NCI-H1694 (cell line): Measurements from ENCODE around the gene RPTN.
A peak's percentile ranks its signal among the peaks of the same experiment; 100 is the strongest.

Experiments used
- DNase-seq: peaks from one replicate; lab custom pipeline; 2025; lab: John Stamatoyannopoulos, UW

The RPTN gene, protein sequence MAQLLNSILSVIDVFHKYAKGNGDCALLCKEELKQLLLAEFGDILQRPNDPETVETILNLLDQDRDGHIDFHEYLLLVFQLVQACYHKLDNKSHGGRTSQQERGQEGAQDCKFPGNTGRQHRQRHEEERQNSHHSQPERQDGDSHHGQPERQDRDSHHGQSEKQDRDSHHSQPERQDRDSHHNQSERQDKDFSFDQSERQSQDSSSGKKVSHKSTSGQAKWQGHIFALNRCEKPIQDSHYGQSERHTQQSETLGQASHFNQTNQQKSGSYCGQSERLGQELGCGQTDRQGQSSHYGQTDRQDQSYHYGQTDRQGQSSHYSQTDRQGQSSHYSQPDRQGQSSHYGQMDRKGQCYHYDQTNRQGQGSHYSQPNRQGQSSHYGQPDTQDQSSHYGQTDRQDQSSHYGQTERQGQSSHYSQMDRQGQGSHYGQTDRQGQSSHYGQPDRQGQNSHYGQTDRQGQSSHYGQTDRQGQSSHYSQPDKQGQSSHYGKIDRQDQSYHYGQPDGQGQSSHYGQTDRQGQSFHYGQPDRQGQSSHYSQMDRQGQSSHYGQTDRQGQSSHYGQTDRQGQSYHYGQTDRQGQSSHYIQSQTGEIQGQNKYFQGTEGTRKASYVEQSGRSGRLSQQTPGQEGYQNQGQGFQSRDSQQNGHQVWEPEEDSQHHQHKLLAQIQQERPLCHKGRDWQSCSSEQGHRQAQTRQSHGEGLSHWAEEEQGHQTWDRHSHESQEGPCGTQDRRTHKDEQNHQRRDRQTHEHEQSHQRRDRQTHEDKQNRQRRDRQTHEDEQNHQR

DNA sequence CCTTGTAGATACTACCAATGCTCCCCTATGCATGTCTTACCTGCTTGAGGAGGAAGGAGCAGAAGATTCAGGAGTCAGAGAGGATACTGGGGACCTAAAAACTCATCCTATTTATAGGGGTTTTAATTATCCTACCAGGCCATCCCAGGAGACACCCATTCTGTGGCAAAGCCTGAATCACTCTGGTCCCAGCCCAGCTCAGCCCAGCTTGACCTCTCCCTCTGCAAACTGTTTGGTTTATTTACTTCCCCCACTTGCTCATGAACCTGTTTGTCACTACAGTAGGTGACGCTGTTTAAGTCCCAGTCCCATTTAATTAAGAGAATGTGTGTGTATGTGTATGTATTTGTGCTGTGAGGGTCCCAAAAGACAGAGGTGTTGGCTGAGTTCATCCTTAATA, at the start of gene RPTN:
Gene RPTN (minus strand): TSS at position 85 of the 400 bp plus-strand sequence. CDS start 1,339 bp downstream, outside the sequence.
- DNase-seq: no peak

DNA sequence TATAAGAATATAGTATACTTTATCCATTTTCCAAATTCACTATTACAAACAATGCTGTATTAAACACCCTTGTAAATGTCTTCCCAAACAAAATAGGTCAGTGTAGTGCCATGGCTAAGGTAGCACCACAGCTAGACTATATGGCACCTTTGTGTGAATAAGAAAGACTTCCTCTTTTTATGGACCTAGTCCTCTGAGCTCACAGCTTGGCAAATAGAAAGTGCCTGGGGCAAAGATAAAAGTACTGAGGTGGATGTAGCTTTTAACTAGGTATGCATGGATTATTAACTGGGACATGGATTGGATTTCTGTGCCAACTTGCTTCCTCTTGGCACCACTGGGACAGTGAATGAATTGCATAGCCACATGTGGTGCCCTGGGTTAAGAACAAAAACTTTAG, 40.0 kb upstream of the RPTN start:
- DNase-seq: no peak

DNA sequence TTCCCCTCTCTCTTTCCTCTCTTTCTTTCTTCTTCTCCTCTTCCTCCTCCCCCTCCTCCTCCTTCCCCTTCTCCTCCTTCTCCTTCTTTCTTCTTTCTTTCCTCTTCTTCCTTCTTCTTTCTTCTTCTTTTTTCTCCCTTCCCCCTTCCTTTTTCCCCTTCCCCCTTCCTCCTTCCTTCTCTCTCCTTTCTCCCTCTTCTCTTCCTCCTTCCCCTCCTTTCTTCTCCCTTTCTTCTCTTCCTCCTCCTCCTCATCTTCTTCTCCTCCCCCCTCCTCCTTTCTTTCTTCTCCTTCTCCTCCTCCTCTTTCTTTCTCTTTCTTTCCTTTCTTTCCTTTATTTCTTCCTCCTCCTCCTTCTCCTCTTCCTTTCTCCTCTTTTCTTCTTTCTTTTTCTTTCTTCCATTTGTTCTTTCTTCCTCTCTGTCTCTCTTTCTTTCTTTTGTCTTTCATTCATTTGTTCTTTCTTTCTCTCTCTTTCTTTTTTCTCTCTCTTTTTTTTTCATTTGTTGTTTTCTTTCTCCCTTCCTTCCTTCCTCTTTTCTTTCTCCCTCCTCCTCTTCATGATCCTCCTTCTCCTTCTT, 38.4 kb upstream of the RPTN start:
- no peak for DNase-seq

DNA sequence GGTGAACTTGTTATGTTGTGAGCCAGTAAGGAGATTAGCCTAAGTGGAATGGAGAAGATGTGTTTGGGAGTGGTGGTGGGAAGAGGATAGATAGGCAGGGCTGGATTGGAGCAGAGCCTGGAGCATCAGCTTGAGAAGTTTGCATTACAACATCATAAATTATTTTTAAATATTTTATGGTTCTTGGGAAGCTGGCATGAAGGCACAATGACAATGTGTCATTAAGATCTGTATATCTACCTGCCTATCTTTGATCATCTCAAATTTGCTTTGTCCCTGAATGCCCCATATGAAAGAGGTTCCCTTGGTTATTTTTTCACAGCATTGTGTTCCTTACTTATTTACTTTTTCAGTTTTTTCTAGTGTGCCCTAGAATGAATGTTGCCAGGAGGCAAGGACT, 32.7 kb upstream of the RPTN start:
- no peak for DNase-seq

DNA sequence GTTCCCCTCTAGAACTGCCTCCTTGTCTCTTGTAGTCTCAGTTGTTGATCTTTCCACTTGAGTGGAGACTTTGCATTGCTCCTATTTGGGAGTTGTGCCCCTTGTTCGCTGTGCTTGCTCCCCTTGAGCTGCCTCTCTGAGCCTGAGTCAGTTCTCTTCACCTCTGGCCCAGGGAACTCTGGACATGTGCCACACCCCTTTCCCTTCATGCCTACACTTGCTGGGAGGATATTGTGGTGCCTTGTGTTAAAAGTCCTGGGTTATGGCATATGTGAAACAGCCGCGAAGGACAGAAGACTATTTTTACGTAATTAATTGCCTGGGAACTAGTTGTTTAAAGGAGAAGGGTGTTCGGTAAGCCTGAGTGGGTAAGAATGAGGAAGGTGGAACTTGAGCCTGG, 32.2 kb upstream of the RPTN start:
- no peak for DNase-seq

DNA sequence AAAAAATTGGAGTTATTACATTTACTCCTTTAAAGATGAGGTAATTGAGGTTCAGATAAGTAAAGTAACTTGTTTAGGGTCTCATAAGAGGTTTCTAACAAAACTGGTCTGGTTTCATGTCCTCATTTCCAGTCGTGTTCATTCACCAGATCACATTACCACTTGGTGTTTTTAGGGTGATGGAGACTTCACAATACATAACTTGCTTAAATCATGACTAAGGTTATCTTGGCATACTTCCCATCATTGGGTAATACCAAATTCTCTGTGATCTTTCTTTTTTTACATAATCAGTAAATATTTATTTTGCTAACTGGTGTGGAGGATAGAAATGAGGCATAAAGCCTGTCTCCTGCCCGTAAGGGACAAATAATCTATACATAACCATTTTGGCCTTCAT, 31.6 kb upstream of the RPTN start:
- DNase-seq: no peak

DNA sequence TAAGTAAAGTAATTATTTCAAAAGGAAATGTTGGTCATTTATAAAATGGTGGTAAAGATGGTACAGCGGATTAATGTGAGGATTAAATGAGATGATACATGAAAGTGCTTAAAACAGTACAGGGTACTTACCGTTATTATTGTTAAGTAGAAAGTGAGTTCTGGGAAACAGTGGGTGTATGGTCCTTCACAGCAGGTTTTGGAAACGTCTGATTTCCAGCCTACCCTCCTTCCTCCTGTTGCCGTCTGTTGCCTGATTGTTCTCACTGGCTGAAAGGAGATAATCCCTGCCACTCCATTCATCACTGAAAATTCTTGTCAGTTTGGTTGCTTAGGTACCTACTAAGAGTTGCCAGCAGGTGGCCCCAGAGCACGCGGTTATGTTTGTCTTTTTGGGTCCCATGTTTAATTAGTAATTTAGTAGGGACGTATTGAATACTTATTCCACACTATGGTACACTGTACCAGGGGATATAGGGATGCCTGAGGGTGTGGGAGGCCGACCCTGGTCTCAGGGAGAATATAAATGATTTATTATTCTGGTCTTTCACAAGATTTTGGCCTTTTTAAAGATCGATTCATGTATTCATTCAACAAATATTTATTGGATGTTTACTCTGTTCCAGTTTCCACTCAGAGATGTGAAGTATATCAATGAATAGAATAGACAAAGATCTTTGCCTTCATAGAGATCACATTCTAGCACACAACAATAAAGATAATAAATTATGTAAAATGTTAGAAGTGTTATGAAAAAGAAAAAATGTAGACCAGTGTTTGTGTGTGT, 30.8 kb upstream of the RPTN start:
- peak; percentile 81 for DNase-seq

DNA sequence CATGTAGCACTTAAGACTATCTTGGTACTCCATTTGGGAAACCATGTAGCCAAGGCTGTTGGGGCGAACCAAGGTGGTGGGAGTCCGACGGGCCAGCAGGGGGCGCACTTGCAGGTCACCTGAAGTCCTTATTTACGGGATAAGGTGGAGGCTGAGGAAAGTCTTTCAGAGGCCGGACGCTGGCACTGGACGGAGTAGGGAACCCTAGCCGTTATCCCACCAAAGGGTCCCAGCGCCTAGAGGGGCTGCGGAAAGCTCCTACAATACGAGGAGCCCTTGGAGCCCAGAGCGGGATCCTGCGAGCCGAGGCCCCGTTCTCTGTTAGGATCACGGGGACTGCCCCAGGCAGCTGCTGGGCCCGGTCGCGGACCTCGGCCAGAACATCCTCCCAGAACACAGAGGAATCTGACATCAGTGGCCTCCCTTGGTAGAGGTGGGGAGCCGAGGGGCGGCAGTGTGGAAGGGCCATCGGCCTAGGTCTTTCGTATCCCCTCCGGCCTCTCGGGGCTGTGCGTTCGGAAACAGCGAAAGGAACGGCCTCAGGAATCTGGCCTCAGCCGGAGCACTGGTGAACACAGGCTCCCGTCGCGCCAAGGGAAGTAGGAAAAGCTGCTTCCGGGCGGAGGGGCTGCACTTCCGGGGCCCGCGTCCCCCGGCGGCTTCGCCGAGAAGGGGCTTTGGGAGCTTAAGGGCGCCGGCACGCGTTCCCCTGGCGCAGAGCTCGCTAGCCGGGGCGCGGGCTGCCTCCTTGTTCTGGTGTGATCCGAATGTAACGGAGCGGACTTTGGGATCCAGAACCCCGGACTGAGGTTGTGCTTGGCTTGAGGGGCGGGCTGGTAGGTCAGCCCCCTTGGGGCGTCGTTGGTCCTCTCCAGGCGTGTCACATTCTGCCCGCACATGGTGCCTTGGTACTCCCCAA, 29.9 kb upstream of the RPTN start:
- DNase-seq: no peak

DNA sequence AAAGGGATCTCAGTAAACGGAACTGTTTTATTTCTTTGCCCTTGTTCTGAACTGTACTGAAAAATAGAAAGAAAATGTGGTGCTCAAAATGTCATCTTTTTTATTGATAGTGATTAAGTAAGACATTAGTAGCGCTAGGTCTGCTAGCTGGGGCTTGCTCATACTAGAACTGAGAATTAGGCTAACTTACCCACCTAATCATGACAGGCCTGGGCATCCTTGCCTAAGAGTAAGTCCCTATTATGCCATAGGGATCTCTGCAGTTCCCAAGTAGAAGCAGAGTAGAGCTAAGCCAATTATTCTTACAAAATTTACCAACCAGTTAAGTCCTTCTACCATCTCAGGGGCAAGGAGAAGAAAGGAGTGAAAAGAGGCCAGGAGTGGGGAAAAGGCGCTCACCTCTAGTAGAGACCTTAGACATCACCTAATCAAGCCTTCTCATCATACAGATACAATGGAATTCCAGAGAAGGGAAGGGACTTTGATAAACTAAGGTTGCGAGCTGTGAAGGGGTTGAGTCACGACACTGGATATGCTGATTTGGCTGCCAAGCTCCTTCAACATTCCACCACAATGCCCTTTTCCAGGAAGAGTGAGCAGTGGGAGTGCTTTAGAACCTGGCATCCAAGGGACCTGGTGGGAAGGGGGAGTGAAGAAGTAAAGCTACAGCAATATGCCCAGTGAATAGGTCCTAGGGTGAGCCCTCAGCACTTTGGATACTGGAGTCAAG, 27.7 kb upstream of the RPTN start:
- DNase-seq: no peak

DNA sequence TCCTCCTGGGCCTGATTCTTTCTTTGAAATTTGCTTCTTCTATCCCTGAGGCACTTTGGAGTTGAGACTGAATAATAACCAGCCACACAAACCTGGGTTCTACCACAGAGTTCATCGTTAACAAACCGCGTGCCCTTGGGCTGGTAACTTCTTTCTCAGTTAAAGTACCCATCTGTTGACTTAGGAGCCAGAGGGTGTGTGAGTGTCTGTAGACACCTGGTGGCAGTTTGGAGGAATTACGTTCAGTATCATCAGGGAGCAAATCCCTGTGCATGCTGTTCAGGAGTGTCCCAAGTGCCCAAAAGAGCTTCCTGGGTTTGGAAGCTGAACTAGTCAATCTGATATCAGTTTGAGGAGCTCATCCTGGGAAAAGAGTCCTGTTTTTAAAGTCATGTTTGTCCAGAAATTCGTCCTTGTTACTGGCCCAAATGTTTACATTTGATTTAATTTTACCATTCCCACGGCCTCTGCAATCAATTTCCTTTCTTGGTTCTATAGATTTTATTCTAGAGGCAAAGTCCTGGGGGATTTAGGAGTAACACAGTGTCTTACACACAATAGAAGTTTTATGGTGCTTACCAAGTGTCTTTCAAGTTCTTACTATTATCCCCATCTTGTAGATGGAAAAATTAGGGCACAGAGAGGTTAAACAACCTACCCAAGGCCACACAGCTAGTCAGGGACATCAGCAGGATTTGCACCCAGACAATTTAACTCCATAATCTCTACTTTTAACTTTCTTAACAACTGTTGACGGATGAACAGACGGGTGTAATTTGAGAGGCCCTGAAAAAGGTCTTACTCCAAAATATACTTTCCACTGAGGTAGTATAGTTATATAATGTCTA, 26.7 kb upstream of the RPTN start:
- DNase-seq: peak; percentile 70

DNA sequence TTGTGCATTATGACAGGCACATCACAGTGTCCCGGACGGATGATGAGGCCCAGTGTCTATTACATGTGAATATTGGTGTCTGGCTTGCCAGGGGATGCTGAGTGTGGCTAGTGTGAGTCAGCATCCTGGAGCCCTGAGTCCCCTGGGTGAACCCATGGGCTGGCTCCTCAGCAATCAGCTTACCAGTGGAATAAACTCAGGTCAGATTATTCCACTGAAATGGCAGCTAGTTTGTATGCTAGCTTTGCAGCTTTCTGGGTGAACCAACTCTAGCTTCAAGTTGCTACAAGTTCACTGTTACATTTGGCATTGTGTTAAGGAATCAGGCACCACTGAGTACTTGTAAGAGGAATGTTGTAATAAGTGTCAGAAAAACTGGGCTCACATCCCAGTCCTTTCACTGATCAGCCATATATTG, 23.9 kb upstream of the RPTN start:
- no peak for DNase-seq

DNA sequence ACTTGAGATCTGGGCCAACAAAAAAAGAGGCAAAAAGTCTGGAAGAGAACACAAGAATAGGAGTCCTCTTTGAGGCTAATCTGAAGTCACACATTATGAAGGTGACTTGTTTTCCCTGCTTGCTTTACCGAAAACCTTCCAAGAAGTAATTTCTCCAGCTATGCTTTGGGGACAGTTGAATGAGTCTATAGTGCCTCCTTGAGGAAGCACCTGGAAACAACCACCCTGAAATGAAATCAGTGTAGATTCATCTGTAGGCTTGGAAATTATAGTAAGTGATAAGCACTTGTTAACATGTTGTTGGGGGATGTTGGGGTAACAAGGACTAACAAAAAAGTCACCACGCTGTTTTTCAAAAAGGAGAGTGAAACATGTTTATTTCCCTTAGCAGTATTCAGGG, 23.4 kb upstream of the RPTN start:
- peak; percentile 57 for DNase-seq

DNA sequence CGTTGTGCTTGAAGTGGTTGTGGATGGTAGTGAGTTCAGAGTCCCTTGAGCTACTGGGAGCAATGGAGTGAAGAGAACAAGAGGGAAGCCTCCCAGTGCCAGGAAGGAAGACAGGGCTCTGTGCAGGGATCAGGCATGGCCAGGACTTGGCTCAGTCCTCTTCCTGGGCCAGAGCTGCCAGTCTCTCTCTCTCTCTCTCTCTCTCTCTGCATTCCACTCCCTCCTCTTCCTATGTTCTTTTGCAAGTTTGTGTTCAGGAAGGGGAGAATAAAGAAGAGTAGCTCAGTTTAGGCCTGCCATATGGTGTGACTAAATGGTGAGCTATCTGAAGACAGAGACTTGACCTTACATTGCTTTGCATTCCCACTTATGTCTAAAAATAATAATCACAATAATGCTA, 20.5 kb upstream of the RPTN start:
- DNase-seq: no peak

DNA sequence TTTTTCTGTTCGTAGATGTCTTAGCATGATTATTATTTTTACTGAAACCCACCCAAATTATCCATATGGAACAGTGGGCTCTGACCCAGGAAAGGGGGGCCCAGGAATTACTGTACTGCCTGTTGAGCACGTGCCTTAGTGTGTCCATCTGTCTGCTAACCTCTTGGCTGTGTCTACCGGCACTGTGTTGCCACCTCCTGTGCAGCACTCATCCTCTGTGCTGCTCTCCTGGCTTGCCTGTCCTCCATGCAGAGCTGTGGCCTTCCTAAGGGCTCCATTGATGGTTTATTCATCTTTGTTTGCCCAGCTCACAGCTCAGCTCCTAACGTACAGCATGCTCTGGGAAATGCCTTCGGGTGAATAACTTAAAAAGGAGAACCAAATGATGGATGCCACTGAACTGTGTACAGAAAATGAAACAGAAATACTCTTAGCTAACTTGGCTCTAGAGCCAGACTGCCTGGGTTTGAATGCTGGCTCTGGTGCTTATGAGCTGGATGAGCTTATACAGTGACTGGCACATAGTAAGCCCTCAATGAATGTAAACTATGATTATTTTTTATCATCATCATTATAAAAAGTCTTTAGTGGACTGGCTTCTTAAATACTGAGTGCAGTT, 11.4 kb upstream of the RPTN start:
- DNase-seq: no peak

DNA sequence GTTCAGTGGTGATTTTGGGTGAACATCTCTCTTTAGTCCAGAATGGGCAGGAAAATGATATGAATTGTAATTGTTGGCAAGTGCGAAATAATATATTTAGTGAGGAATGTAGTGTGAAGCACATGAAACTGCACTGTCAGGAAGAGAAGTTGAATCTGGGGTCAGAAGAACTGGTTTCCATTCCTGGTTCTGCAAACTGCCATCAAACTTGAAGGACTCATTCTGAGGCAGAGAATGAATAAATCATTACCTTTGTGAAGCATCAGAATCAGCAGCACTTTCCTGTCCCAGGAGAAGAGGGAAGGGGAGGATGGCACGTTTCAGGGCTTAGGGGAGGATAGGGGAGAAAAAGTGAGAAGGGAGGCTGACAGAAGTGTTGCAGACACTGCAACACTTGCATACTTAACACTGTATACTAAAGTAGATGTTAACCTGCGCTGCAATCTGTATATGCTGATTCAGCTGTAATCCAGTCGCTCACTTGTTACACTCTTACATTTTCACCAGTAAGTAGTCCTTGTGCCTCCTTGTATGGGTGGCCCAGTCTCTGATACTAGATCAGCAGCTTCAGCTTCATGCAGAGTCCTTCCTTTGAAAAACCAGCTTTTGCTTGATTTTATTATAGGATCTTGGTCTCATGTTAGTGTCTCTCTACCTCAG, 10.5 kb upstream of the RPTN start:
- no peak for DNase-seq

DNA sequence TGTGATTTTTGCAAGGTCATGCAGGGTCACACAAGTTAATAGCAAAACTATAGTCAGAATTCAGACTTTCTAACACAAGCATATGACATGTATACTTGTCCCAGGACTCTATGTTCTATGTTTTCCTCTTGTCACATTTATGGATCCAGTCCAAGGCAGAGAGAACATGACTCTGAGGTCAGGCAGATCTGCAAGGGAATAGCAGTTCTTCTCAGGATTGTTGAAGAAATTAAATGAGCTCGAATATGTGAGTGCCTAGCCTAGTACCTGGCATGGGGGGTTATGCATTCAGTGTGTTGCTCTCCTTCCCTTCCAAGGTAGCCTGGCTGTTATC, 9.5 kb upstream of the RPTN start:
- no peak for DNase-seq

DNA sequence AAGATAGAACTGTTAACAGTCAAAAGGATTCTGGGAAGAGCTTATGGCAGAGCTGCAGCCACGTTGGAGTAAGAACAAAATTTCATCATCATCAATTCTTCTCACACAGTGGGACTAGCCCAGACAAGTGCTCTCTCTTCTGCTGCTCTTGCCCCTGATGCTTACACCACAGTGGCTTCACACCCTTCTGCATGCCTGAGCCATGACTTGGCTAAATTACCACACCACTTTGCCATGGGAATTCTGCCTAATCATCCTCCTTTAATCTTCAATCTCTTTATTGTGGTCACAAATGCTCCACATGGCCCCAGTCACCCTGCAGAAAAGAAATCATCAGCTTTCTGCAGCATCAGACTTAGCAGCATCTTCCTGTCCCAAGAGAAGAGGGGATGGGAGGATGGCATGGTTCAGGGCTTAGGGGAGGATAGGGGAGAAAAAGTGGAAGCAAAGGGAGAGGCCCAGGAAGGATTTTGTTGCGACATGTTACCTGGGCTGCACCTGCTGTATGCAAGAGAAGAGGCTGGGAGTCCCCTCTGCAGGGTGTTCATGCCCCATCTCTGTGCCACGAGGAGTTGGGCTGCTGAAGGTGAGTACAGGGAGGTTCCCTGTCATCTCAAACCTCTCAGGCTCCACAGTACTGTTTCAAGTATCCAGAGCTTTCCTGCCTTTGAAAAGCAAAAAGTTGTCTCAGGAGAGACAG, 9.0 kb upstream of the RPTN start:
- no peak for DNase-seq

DNA sequence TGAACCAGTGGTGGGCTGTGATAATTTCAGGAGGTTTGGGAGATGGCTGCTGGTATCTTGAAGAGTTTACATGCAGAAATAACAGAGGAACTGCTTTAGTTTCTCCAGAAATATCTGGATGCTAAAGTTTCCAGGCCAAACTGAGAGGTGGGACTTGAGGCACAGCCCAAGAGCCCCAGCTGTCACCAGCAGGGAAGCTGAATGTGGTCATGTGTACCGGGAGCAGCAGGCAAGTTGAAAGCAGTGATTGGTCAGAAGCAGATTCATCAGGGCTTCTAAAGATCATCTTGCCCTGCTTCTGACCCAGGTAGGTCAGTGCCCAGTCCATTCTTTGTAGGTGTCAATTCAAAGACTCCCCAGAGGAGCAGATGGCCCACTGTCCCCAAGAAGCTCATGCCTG, 7.9 kb upstream of the RPTN start:
- DNase-seq: no peak
